ENCODE data around the gene SPO11. TPM values are rescaled to one million over a fixed set of nuclear protein-coding genes. Genes with fewer than 3 reads are reported as not detected.

SPO11 gene
- total and polyA plus RNA-seq, 9 of the 15 experiments (the other 6 are each of a cell fraction or from before 2014, with no cell fraction given), result not detected

DNA sequence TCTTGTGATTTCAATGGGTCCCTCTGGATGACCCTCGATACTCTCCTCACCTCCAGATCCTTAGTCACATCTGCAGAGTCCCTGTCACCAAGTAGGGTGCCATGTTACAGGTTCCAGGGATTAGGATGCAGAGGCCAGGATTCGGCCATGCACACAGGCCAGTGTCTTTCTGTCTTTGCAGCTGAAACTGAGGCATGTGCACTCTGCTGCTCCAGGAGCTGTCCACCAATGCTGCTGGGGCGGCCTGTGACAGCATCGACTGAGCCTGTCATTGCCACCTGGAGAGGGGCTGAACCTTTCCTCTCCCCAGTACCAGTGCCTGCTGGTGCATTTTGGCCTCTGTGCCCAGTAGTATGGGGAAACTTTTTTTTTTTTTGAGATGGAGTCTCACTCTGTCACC, 57.2 kb downstream of the SPO11 start:
- POLR2A ChIA-PET, result no interaction called here
- DNase-seq (ENCODE audit: extremely low read depth in 1 of 4, low spot score in 3 of 4), result no peak
- intact Hi-C loops (cut with micrococcal nuclease), result no loop called here

More for the DNA sequence above, 57.2 kb downstream of the SPO11 start:
- Histone ChIP-seq H3K4me1 (replicated peaks in 1 of 2; ENCODE audit: control insufficient read depth in 2 of 2, insufficient read depth in 2 of 2, low read length in 2 of 2) (peaks cover 21 to 42% of the 10 kb centered on the region in 2 experiments), H3K9me1 (ENCODE audit: control insufficient read depth, insufficient read depth, low read length) (no peaks in the 10 kb centered on the region), H3K9me3 (replicated peaks; ENCODE audit: control insufficient read depth, insufficient read depth, low read depth, low read length) (no peaks in the 10 kb centered on the region), H3K4me2 (ENCODE audit: insufficient read depth, low read length) (no peak overlapping the region), H3K79me2 (ENCODE audit: control insufficient read depth, insufficient read depth, low read length) (peaks cover 4% of the 10 kb centered on the region), H4K20me1 (replicated peaks; ENCODE audit: control insufficient read depth, insufficient read depth, low read length) (no peaks in the 10 kb centered on the region), H2AFZ (ENCODE audit: low read depth, low read length) (no peak overlapping the region), H3K27me3 (ENCODE audit: control insufficient read depth in 2 of 2, insufficient read depth in 2 of 2, low read length in 2 of 2) (no peaks in the 10 kb centered on the region), H3K9ac (ENCODE audit: insufficient read depth in 1 of 2, low read depth in 2 of 2, low read length in 2 of 2) (no peak overlapping the region; a peak in 2 of 4 replicates), H3K27ac (ENCODE audit: extremely low read depth, low read depth, low read length) (no peak overlapping the region), H3K36me3 (ENCODE audit: control insufficient read depth, insufficient read depth, low read length) (no peaks in the 10 kb centered on the region), H3K4me3 (no peak overlapping the region)
- in situ Hi-C loops (cut with MboI), result loop anchor here (5.0 to 25.0 kb wide), 3 partner anchors 106 to 826 kb away; no protein-coding TSS in a partner anchor
- WGBS (ENCODE audit: insufficient coverage, low coverage, missing lambda C conversion rate), result 78% methylated on average over 4 of the region's 4 CpGs
- CTCF ChIA-PET (ENCODE audit: low intra/inter-chr PET ratio), result no interaction called here
- ATAC-seq (no peak), FAIRE-seq (no peak)
- TF ChIP-seq, protein P1, sequence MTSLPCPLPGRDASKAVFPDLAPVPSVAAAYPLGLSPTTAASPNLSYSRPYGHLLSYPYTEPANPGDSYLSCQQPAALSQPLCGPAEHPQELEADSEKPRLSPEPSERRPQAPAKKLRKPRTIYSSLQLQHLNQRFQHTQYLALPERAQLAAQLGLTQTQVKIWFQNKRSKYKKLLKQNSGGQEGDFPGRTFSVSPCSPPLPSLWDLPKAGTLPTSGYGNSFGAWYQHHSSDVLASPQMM (CRISPR knock-in tag; IDR thresholded peaks at IDR 0.05), result no peak
- TF ChIP-seq SRSF9 (IDR thresholded peaks at IDR 0.05; ENCODE audit: borderline replicate concordance, low read depth, low read length) (no peak), GTF2A2 (tag; IDR thresholded peaks at IDR 0.05) (no peak), CREB1 (IDR thresholded peaks at IDR 0.05) (no peak), CREB1 (CRISPR knock-in tag; IDR thresholded peaks at IDR 0.05) (no peak), ZNF354B (CRISPR knock-in tag; IDR thresholded peaks at IDR 0.05) (no peak), ZNF224 (CRISPR knock-in tag; IDR thresholded peaks at IDR 0.05) (no peak), ERF (CRISPR knock-in tag; IDR thresholded peaks at IDR 0.05) (no peak), BACH1 (tag; IDR thresholded peaks at IDR 0.05) (no peak), FOXM1 (IDR thresholded peaks at IDR 0.05; ENCODE audit: low read depth) (no peak), FOXM1 (CRISPR knock-in tag; IDR thresholded peaks at IDR 0.05; ENCODE audit: low read depth) (no peak), RHOXF2B (CRISPR knock-in tag; conservative IDR thresholded peaks at IDR 0.05) (no peak), ZNF75A (CRISPR knock-in tag; IDR thresholded peaks at IDR 0.05) (no peak), MCM7 (IDR thresholded peaks at IDR 0.05) (no peak)
- TF ChIP-seq, protein P2, sequence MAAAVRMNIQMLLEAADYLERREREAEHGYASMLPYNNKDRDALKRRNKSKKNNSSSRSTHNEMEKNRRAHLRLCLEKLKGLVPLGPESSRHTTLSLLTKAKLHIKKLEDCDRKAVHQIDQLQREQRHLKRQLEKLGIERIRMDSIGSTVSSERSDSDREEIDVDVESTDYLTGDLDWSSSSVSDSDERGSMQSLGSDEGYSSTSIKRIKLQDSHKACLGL (CRISPR knock-in tag; IDR thresholded peaks at IDR 0.05; ENCODE audit: borderline replicate concordance, poor library complexity, severe bottlenecking), result no peak
- TF ChIP-seq, protein P3, sequence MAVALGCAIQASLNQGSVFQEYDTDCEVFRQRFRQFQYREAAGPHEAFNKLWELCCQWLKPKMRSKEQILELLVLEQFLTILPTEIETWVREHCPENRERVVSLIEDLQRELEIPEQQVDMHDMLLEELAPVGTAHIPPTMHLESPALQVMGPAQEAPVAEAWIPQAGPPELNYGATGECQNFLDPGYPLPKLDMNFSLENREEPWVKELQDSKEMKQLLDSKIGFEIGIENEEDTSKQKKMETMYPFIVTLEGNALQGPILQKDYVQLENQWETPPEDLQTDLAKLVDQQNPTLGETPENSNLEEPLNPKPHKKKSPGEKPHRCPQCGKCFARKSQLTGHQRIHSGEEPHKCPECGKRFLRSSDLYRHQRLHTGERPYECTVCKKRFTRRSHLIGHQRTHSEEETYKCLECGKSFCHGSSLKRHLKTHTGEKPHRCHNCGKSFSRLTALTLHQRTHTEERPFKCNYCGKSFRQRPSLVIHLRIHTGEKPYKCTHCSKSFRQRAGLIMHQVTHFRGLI (CRISPR knock-in tag; IDR thresholded peaks at IDR 0.05), result no peak
- TF ChIP-seq, protein P4, sequence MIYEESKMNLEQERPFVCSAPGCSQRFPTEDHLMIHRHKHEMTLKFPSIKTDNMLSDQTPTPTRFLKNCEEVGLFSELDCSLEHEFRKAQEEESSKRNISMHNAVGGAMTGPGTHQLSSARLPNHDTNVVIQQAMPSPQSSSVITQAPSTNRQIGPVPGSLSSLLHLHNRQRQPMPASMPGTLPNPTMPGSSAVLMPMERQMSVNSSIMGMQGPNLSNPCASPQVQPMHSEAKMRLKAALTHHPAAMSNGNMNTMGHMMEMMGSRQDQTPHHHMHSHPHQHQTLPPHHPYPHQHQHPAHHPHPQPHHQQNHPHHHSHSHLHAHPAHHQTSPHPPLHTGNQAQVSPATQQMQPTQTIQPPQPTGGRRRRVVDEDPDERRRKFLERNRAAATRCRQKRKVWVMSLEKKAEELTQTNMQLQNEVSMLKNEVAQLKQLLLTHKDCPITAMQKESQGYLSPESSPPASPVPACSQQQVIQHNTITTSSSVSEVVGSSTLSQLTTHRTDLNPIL (CRISPR knock-in tag; IDR thresholded peaks at IDR 0.05), result no peak
- TF ChIP-seq, protein P5, sequence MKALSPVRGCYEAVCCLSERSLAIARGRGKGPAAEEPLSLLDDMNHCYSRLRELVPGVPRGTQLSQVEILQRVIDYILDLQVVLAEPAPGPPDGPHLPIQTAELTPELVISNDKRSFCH (CRISPR knock-in tag; IDR thresholded peaks at IDR 0.05), result no peak
- TF ChIP-seq, protein P5 (tag; IDR thresholded peaks at IDR 0.05), result no peak
- BruUV-seq (replicated peaks), result no TSS peak
